Left ventricle myocardium inferior (tissue), 1 donor: ENCODE results near the gene EEF2. TPM values are rescaled to one million over a fixed set of nuclear protein-coding genes. Genes with fewer than 3 reads are reported as not detected.
"Not testable (repeated sequence)": the region's sequence is repeated elsewhere in the genome, so short reads cannot be mapped to it uniquely, and the experiment has no call there.

Experiments
- DNase-seq: peaks from one replicate; pipeline ENCODE4 v3.0.0-alpha.2; 2020
- H3K27ac ChIP-seq: fragments of 200-600 bp; replicated peaks from 2 replicates; pipeline ENCODE4 v1.8.0; 2021
- H3K27me3 ChIP-seq: fragments of 200-600 bp; 2 replicates; pipeline ENCODE4 v1.8.0; 2021; ENCODE audit warnings: low read depth
- H3K36me3 ChIP-seq: fragments of 200-600 bp; 2 replicates; pipeline ENCODE4 v1.8.0; 2021
- H3K4me1 ChIP-seq: fragments of 200-600 bp; 2 replicates; pipeline ENCODE4 v1.8.0; 2021
- H3K4me3 ChIP-seq: fragments of 200-600 bp; 2 replicates; pipeline ENCODE4 v1.8.0; 2021; ENCODE audit warnings: mild to moderate bottlenecking, moderate library complexity
- H3K9me3 ChIP-seq: fragments of 200-600 bp; replicated peaks from 2 replicates; pipeline ENCODE4 v1.8.0; 2021
- CTCF ChIP-seq: fragments of 200-600 bp; IDR thresholded peaks from 2 replicates; pipeline ENCODE4 v1.8.0; 2021; ENCODE audit warnings: antibody characterized with exemption, mild to moderate bottlenecking, borderline replicate concordance
- intact Hi-C: fragments of 100-400 bp; cut with micrococcal nuclease; formaldehyde crosslinking; loops from one replicate; pipeline ENCODE4 v1.11.0; 2022
- total RNA-seq: library from RNA; stranded (reverse); fragmentation: NEBNext Ultra II Directional; extraction: Animal tissue kit (Norgen Biotek cat#: 25700); gene quantifications from one replicate; pipeline ENCODE4 v1.2.1, GENCODE V29; 2021
- donor health status: DM: no; HTN: yes; CAD: no; lungs with severe emphysema.

The EEF2 gene
- total RNA-seq, 1 donor from 2014 or later, result 2,303 TPM

- DNase-seq, result no peak
- peak overlapping the region; percentile 90 for H3K27ac ChIP-seq
- H3K4me1 ChIP-seq, result peaks cover 79% of the 10 kb centered on the region
- intact Hi-C loops, result no loop called here
- H3K27me3 ChIP-seq, result no peaks in the 10 kb centered on the region
- H3K36me3 ChIP-seq, result peaks cover 23% of the 10 kb centered on the region
- no peak for TF ChIP-seq CTCF
- H3K4me3 ChIP-seq, result peak overlapping the region; percentile 60
- no peaks in the 10 kb centered on the region for H3K9me3 ChIP-seq
These were observed 28.8 kb upstream of the EEF2 start for GRCh38 chr19:4013886-4014540.

- no peak for TF ChIP-seq CTCF
- Histone ChIP-seq H3K4me3 (no peak overlapping the region), H3K27ac (peak overlapping the region; percentile 90), H3K4me1 (peaks cover 87% of the 10 kb centered on the region), H3K27me3 (no peaks in the 10 kb centered on the region), H3K36me3 (peaks cover 23% of the 10 kb centered on the region), H3K9me3 (no peaks in the 10 kb centered on the region)
- intact Hi-C loops, result no loop called here
- DNase-seq, result no peak
These were observed 27.8 kb upstream of the EEF2 start for GRCh38 chr19:4012975-4013634.

- Histone ChIP-seq H3K4me3 (no peak overlapping the region), H3K27me3 (no peaks in the 10 kb centered on the region), H3K27ac (peak overlapping the region; percentile 90), H3K4me1 (peaks cover 92% of the 10 kb centered on the region), H3K9me3 (no peaks in the 10 kb centered on the region), H3K36me3 (peaks cover 23% of the 10 kb centered on the region)
- TF ChIP-seq CTCF, result no peak
- no peak for DNase-seq
- intact Hi-C loops, result no loop called here
These were observed 27.1 kb upstream of the EEF2 start for GRCh38 chr19:4012092-4012974.

- H3K27me3 ChIP-seq, H3K9me3 ChIP-seq, intact Hi-C loops, DNase-seq: not testable (repeated sequence)
- peaks cover 93% of the 10 kb centered on the region for H3K4me1 ChIP-seq
- peak overlapping the region; percentile 23 for H3K4me3 ChIP-seq
- H3K36me3 ChIP-seq, result peaks cover 23% of the 10 kb centered on the region
- peak overlapping the region; percentile 41 for H3K27ac ChIP-seq
These were observed 26.2 kb upstream of the EEF2 start for GRCh38 chr19:4011430-4011829.

GRCh38 chr19:4010808-4011110, 25.5 kb upstream of the EEF2 start:
- intact Hi-C loops, result no loop called here
- H3K4me3 ChIP-seq, result peak overlapping the region; percentile 23
- no peaks in the 10 kb centered on the region for H3K27me3 ChIP-seq
- DNase-seq, result no peak
- no peaks in the 10 kb centered on the region for H3K9me3 ChIP-seq
- H3K36me3 ChIP-seq, result peaks cover 23% of the 10 kb centered on the region
- peaks cover 87% of the 10 kb centered on the region for H3K4me1 ChIP-seq
- no peak for TF ChIP-seq CTCF
- peak overlapping the region; percentile 41 for H3K27ac ChIP-seq
